ENCODE results near the gene KCNN4. TPM values are rescaled to one million over a fixed set of nuclear protein-coding genes. Genes with fewer than 3 reads are reported as not detected.

KCNN4 gene
- polyA plus RNA-seq, 3 donors = 1.7 to 2.3 (median 1.7) TPM

DNA sequence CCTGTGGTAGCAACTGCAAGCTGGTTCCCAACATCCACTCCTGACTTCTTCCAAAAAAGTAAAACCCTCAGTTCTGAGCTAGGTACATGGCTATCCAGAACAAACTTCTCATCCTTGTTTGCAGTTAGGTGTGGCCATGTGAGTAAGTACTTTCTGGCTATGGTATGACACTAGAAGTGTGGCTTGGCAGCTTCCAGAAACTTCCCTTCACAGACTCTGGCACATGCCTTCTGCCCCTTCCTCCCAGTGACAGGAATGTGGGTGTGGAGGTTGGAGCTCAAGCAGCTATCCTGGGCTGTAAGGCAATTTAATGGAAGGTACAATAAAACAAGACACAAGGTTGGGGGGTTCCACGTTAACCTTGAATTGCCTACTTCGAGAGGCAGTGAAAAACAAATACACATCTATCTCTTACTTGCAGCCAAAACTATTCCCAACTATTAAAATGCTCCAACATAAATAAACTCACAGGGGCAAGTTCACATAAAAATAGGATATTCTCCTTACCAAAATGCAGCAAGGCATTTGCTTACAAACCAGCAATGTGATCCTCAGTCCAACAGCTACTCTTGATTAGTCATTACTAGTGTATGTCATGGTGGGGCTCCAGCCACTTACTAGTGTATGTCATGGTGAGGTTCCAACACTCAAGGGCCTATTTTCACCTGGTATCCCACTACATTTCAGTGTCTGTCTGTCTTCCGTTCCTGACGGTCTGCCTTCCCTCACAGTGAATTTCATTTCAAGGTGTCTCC is 29.1 kb downstream of the KCNN4 start:
- no peak for DNase-seq

DNA sequence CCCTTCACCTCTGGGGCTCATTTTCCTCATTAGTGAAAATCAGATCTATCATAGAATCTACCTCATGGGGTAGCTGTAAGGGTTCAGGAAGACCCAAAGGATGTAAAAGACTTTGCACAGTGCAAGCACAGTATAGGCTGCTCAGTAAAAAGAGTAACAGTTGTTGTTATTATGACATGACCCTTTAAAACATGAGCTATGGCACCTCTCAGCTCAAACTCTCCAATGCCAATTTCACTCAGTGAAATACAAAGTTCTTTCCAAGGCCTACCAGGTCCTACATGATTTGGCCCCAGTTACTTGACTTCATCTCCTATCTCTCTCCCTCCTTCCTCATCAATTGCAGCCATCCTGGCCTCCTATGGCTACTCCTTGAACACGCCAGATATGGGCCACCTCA is 30.9 kb downstream of the KCNN4 start:
- DNase-seq = no peak

DNA sequence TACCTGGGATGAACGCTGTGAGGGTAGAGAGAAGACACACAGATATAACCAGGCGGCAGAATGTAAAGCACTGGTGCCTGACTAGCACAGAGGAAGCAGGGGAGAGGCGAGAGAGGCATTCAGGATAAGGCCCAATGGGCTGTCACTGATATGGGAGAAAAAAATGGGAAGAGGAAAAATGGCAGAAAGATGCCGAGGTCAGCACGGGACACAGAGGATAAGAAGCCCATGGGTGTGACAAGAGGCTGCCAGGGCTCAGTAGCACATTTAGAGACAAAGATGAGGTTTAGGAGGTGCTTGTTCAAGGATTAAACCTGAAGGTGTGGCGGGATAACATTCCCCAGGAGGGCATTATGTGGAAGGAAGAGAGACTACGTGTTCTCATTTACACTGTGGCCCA is 31.6 kb downstream of the KCNN4 start:
- no peak for DNase-seq

DNA sequence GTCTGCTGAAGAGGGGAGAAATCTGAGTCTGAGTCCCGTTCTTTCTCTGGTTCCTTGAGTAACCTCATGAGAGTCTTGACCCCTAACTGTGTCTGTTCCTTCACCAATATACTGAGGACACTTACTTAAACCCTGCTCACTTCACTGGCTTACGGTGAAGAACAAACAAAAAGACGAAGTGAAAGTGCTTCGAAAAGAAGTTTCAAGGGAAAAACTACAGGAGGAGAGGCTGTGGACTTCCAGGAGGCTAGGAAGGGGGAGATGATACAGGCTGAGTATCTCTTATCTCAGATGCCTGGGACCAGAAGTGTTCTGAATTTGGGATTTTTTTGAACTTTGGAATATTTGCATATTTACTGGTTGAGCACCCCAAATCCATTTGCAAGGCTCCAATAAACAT is 32.1 kb downstream of the KCNN4 start:
- DNase-seq = no peak

DNA sequence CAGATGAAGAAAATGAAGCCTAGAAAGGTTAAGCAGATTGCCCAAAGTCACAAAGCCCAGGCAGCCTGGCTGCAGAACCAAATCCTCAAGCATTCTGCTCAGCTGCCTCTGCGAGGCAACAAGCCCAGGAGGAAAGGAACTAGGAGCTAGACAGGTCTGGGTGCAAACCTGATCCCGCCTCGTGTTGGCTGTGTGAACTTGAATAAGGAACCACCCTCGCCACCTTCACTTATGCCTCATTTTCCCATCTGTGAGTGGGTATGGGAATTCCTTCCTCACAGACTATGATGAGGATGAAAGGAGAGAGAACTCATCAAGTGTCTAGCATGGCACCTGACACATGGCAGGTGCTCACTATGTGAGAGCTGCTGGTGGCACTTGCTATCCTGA is 32.6 kb downstream of the KCNN4 start:
- DNase-seq = no peak

DNA sequence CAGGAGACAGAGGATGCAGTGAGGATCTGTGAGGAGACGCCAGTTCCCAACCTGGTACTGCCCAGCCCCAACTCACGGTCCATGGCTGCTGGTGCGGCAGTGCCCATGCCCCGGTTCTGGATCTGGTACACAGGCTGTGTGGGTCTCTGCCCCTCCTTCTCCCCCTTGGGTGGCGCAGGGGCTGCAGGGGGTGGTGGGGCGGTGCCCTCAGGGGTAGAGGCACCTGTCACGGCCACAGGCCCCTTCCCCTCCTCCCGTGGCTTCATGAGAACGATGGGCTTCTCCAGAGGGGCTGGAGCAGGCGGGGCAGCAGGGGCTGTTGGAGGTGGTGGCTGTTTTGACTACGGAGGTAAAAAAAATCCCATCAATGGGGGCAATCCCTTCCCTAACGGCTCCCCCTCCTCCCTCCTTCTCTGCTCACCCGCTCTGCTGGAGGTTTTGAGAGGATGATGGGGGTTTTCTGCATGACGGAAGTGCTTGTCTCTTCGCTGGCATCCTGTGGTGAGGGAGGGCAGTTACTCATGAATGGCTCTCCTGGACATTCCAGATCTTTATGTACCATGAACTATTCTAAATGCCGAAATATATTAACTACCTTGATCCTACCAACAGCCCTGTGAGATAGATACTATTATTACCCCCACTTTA is 33.1 kb downstream of the KCNN4 start:
- no peak for DNase-seq

DNA sequence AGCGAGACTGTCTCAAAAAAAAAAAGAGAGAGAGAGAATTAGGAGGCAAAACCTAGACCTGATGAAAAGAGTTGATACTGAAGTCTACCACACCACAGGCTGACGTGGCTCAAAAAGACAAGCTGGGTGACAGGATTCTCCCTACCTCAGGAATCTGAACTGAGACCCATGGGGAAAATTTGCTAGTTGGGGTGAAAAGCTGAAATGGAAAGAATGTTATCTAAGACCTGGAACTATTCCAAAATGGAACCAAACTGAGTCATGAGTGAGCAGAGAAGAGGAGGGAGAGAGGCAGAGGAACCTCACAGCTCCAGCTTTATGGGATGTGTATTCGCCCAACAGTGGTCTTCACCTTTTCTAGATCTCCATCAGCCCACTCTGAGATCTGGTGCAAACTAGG is 37.7 kb downstream of the KCNN4 start:
- DNase-seq = no peak

DNA sequence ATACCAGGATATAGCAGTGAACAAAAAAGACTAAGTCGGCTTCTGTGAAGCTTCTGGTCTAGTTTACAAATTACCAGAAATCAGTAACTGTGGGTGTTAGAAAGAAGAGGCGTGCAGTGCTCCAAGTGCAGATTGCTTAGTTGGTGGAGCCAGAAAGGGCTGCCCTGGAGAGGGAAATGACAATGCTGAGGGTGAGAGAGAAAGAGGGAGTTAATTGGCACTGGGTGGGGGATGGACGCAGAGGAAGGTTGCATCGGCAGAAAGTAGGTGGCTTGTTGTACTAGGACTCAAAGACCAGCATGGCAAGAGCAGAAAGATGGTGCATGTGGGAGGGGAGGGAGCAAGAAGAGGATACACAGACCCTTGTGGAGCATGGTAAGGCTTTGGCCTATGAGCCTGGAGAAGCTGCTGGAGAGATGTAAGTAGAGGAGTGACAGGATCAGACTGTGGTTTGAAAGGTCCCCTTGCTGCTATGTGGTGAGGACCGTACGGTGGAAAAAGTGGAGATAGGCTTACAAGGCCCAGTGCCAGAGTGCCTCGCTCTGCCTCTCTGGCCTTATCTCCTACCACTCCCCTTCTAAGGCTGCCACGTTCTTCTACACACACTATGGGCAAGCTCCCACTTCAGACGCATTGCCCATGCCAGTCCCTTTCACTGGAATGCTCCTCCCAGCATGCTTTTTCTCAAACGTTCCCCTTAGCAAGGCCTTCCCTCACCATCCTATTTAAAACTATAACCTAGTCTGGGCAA is 39.5 kb downstream of the KCNN4 start:
- no peak for DNase-seq

DNA sequence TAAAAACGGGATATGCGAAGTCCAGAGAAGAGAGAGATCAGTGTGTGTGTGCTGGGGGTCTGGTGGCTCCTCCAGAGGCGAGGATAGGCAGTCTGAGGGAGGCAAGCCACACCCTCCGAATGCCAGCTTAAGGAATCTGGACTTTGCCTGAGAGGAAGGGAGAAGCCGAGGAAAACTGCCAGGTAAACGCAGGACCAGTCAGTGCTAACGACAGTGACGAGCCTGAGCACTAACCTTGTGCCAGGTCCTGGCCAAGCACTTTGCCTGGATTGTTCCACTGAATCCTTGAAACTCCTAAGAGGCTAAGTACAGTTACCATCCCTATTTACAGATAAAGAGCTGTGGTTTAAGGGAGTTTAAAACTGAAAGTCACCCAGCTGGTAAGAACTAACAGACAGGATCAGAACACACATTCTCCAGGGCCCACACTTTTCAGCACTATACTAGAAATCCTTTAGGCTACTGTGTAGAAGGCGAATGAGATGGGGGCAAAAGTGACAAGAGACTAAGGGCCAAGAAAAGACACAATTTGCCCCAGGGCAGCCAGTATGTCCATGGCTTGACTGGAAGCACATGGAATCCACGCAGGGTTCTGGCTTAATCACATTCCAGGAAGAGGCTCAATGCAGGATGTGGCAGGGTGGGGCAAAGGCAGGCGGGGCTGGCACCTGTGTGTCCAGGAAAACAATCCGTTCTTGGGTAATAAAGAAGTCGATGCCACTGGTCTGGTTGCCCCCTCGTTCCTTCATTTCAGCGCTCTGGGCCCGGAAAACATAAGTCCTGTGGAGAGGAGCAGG is 41.1 kb downstream of the KCNN4 start:
- DNase-seq = no peak

DNA sequence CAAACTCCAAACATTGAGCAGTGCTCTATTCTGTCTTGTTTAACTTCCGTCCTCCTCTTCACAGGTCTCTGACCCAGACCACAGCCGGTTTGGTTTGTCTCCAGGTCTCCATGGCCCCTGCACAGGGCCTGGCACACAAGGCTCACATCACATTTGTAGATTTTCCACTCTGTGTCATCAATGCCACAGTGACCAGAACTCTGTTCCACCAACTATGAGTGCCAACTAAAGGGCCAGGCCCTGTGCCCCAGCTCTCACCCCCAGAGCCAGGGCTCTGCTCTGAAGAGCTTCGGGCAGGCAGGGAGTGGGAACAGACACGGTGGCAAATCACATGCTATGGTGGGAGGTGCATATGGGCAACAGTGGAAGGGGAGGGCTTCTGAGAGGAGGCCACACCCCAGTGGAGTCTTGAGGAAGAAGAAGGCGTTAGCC is 42.0 kb downstream of the KCNN4 start:
- no peak for DNase-seq

DNA sequence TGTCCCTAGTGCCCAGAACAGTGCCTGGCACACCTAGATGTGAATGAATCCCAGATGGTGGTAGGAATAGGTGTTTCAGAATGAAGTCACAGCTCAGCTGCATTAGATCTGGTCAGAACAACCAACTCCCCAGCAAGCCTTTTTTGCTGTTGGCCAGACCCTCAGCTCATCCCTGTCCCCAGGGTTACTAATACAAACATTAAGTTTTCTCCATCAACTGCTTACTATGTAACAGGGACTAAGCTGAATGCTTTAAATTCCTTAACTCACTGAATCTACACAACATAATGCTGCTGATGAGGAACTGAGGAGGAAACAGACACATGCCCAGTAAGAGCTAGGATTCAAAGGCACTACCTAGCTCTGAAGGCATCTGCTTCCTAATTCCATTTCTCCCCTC is 44.8 kb downstream of the KCNN4 start:
- no peak for DNase-seq

DNA sequence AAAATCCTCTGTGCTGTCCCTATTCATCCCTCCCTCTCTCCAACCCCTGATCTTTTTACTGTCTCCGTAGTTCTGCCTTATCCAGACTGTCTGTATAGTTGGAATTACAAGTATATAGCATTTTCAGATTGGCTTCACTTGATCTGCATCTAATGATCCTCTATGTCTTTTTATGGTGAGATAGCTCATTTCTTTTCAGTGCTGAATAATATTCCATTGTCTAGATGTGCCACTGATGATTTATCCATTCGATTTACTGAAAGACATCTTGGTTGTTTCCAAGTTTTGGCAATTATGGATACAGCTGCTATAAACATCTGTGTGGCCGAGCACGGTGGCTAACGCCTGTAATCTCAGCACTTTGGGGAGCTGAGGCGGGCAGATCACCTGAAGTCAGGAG is 45.8 kb downstream of the KCNN4 start:
- DNase-seq = no peak

DNA sequence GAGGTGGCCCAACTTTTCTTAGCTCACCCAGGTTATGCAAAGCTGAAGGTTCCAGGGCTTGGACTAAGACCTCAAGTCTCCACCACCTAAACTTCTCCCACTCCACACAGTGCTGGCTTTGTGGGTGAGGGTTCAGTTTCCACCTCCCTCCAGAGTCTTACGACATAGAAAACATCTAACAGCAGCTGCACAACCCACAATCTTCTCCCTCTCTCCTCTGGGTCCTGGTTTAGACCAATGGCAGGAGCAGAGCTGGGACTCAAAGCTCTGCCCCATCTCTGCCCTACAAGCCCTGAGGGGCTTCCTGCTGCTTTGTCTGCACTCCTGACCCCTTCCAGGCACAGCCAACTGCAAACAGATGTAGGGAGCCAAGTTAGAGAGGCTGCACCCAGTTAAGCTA is 48.9 kb downstream of the KCNN4 start:
- no peak for DNase-seq

DNA sequence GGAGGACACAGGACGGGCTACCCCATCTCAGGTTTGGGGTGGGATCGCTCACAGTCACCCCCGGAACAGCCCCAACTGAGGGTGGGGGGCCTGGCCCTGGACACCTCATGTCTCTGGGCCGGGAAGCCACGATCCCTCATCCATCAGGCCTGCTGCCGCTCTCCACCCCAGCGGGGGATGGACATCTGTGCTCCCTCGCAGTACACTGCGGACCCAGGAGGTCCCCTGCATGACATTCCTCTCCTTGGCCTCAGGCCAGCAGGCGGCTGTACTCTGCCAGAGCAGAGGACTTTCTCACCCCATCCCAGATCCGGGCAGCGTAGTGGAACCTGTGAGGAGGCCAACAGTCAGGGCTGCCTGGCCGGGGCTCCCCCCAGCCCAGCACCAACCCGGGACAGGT is 49.4 kb downstream of the KCNN4 start:
- DNase-seq = no peak

DNA sequence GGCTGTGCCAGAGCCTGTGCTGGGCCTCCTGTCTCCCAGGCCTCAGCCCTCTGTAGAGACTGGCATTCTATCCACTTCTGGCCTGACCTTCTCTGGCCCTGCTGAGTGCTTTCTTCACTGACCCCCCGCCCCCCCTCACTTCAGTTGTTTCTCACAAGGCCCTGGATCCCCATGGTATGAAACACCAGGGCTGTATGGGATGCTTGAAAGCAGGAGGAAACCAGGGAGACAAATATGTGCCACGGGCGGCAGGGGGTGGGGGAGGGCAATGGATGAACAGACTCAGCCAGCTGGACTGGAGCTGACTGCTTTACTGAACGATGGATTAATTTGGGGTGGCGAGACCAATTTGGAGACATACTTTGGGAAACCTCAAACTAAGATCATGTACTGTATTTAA is 50.9 kb downstream of the KCNN4 start:
- no peak for DNase-seq

DNA sequence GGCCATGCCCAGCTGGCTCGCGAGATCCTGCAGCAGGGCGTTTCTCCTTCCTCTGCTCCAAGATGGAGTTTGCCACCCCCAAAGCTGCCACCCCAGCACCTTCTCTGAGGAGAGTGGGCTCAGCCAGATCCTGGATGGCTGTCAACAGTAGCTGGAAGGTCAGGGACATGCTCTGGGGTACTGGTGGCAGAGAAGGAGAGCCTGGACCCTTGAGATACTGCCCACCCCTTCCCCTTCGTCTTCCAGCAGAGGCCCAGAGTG is 53.2 kb downstream of the KCNN4 start:
- DNase-seq = no peak

DNA sequence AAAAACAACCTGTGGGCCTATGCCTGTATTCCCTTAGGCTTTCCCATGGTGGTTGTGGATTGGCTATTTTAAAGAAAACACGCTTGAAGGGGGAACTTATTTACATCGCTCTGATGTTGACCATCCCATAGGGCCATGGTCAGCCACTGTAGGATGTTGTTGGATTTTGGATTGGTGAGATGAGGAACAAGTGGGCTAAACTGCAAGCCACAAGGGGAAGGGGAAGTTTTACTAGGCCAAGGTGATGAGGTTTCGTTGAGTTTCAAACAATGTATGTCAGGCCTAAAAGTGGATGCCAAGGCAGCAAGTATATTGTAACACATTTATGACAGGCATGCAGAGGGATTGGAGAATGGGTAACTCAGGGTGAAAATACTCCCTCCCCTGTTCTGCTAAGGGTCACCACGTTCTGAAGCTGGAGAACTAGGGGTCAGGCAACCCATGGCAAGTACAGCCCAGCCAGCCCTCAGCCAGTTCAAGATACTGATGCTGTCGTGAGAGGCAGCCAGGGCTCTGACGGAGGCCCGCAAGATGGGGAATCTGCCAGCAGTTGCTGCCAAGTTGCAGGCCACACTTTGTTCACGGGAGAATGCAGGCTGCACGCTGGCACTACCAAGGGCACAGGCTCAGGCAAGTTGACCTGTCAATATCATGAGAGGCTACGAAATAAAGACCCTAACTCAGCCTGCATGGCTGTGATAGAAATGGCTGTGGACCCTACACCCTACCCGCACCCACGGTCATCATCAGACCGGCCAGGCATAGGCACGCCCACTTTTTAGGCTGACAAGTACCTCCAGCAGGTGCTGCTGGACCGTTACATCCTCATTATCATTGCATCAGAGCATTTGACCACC is 53.8 kb downstream of the KCNN4 start:
- no peak for DNase-seq

DNA sequence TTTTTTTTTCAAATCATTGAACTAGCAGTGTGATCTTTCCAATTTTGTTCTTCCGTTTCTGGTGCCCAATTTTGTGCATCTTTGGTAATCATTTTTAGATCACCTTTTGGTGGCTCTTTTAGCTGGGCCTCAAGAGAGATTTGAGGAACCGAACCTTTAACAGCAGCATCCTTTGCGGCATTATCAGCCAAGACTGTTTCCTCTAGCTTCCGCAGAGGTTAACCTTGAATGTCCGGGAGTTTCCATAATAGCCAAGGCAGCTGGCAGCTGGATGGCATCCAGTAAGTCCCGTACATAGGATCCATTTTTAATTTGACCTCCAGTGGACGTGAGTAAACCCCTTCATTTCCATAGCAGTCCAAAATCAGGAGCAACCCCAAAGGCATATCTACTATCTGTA is 55.3 kb downstream of the KCNN4 start:
- DNase-seq = no peak

DNA sequence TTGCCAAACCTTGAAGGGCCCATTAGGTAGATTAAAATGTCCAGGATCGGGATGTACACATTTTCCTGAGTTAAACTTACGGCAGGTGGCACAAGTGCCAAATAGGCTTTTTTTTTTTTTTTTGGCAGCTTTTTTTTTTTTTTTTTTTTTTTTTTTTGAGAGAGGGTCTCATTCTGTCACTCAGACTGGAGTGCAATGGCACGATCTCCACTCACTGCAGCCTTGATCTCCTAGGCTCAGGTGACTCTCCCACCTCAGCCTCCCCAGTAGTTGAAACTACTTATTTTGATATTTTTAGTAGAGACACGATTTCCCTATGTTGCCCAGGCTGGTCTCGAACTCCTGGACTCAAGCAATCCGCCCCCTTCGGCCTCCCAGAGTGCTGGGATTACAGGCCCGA is 55.9 kb downstream of the KCNN4 start:
- no peak for DNase-seq

DNA sequence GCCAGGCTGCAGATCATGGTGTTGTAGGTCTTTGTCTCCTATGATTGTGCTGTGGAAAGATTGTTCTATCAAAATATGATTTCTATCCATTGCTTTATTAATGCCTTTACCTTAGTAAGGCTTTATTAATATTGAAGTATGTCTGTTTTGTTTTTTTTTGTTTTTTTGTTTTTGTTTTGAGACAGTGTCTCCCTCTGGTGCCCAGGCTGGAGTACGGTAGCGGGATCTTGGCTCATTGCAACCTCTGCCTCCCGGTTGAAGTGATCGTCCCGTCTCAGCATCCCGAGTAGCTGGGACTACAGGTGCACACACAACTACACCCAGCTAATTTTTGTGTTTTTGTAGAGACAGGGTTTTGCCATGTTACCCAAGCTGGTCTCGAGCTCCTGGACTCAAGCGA is 57.2 kb downstream of the KCNN4 start:
- no peak for DNase-seq

DNA sequence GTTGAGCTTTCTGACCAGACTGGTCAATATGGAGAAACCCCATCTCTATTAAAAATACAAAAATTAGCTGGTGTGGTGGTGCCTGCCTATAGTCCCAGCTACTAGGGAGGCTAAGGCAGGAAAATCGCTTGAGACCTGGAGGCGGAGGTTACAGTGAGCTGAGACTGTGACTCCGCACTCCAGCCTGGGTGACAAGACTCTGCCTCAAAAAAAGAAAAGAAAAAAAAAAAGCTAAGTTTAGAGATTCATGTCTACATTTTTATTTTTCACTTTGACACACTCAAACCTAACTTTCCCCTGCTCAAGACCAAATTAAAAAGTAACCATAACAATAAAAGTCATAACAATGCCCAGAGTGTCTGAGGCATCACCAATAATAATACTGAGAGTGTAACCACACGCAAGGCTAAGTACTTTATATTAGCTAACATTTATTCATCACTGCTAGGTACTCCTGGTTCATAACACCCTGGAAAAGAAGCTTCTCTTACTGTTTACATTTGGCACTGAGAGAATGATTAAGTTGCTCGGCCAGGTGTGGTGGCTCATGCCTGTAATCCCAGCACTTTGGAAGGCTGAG is 59.2 kb downstream of the KCNN4 start:
- no peak for DNase-seq
